GM12891 (cell line): ENCODE data around the gene ANKHD1.
A peak's percentile ranks its signal among the peaks of the same experiment; 100 is the strongest.

Experiments
- DNase-seq: peaks from one replicate; pipeline ENCODE4 v3.0.0; 2011; ENCODE audit warnings: low spot score; ENCODE audit not compliant: insufficient read length
- FAIRE-seq: peaks from 2 replicates; lab custom pipeline; 2011; peaks lifted over from hg19 to GRCh38; lab: Jason Lieb, UNC
- PAX5 ChIP-seq: IDR thresholded peaks from 2 replicates; pipeline ENCODE4 v1.6.1; 2011; ENCODE audit warnings: low read length, moderate library complexity, mild to moderate bottlenecking; ENCODE audit not compliant: insufficient read depth, severe bottlenecking
- POLR2A ChIP-seq: IDR thresholded peaks from 2 replicates; pipeline ENCODE4 v1.6.1; 2011; ENCODE audit warnings: low read depth, low read length, control low read depth
- POLR2AphosphoS5 ChIP-seq: IDR thresholded peaks from 2 replicates; pipeline ENCODE4 v1.6.1; 2011; ENCODE audit warnings: low read depth, low read length, control low read depth
- POU2F2 ChIP-seq: IDR thresholded peaks from 2 replicates; pipeline ENCODE4 v1.6.1; 2011; ENCODE audit warnings: low read depth, mild to moderate bottlenecking, control low read depth, low read length, moderate library complexity
- SPI1 ChIP-seq: IDR thresholded peaks from 2 replicates; pipeline ENCODE4 v1.6.1; 2011; ENCODE audit warnings: low read depth, low read length, control low read depth
- TAF1 ChIP-seq: IDR thresholded peaks from 2 replicates; pipeline ENCODE4 v1.6.1; 2011; ENCODE audit warnings: low read depth, low read length, control low read depth

Gene ANKHD1

GRCh38 chr5:140548791-140549190 is 147.2 kb downstream of the ANKHD1 start:
- DNase-seq (no peak), FAIRE-seq (no peak)
- TF ChIP-seq POLR2A (no peak), POU2F2 (no peak), SPI1 (no peak), TAF1 (no peak), POLR2AphosphoS5 (no peak), PAX5 (no peak)

DNA sequence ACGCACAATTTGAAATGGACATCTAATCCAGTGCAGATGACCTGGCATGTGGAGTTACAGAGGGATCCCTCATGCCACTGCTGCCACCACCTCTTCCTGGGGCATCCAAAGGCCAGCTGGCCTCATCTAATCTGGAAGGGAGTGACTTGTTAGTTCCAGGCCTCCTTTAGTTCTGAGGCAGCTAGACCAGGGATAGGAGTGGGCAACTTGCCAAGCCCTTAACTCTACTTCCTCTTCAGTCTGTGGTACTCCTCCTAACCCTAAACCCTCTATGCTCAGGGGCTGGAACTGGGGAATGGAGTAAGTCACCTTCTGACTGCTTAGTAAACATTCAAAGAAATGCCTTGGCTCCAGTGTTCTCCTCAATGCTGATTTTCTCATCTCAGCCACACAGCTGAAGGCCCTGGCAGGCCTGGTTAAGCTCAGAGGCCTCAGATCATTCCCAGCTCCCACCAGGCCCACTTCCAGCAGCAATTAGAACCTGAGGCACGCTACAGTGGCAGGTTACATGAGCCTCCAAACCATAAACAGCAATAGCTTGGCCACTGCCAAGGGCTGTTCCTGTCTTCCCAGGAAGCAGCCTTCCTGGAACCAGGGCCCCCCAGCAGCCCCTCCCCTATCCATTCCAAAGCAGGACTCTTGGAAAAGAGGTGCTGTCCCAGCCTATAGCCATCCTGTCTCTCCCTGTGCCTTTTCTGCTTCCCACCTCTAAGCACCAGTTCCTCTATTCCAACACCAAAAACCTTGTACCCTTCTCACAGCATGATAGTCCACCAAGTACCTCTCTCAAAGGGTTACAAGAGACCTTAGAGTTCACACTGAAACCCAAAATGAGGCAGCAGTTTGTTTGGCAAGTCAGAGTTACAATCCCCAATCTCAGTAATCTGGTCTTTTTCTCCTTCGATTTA is 147.9 kb downstream of the ANKHD1 start:
- TF ChIP-seq SPI1 (no peak), TAF1 (no peak), POLR2AphosphoS5 (peak; percentile 49), POLR2A (peak; percentile 47), POU2F2 (no peak; the same call in 1 of the 2 replicates), PAX5 (no peak)
- FAIRE-seq (no peak), DNase-seq (no peak)

- TF ChIP-seq SPI1 (no peak), TAF1 (no peak), POLR2AphosphoS5 (no peak; the same call in 1 of the 2 replicates), PAX5 (no peak), POLR2A (no peak), POU2F2 (no peak)
- FAIRE-seq (no peak), DNase-seq (no peak)
These were observed 148.8 kb downstream of the ANKHD1 start for GRCh38 chr5:140550147-140551079.

DNA sequence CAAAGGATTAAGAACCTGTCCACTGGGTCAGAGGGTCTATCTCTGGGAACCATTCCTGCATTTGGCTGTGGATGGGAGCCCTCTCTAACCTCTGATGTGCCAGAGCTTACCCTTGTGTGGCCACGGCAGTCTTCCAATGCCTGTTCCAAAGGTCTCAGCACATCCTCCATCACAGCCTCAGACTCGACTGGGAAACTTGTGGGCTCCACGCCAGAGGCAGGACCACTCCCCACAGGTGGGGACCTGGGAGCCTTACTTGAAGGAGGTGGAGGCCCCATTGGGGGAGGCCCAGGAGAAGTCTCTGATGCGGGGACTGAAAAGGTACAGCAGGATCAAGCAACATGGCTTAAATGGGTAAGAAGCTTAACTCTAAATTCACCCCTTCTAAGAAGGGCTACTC is 150.2 kb downstream of the ANKHD1 start:
- FAIRE-seq (no peak), DNase-seq (no peak)
- TF ChIP-seq TAF1 (no peak), PAX5 (no peak), POU2F2 (no peak), POLR2A (no peak), SPI1 (no peak), POLR2AphosphoS5 (no peak; the same call in 1 of the 2 replicates)

DNA sequence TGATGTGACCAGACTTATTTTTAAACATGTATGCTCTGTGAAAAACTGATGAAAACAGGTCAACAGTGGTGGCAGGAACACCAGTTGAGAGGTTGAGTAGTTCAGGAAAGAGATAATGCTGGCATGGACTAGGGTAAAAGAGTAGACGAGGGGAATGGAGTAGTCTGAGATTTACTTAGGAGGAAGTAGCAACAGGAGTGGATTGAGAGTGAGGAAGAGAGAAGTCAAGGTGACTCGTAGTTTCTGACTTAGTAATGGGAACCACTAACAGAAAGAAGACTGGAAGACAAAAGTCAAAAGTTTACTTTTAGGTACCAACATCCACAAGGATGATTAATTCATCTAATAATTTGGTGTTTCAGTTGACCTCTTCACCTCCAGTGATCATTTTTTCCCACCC is 152.0 kb downstream of the ANKHD1 start:
- DNase-seq (no peak), FAIRE-seq (no peak)
- no peak for TF ChIP-seq POLR2A
- TF ChIP-seq TAF1, result no peak
- TF ChIP-seq SPI1, result peak; percentile 45
- TF ChIP-seq POLR2AphosphoS5, result peak; percentile 30; the same call in 1 of the 2 replicates
- TF ChIP-seq POU2F2, result no peak

GRCh38 chr5:140554454-140554853 is 152.8 kb downstream of the ANKHD1 start:
- TF ChIP-seq POLR2A (0 out of 2 replicates have a peak, but pooled peaks have one; percentile 15), SPI1 (no peak)
- DNase-seq, result no peak
- no peak for FAIRE-seq

GRCh38 chr5:140555747-140556312 is 154.2 kb downstream of the ANKHD1 start:
- DNase-seq (no peak), FAIRE-seq (peak; percentile 66)
- no peak for TF ChIP-seq PAX5
- no peak for TF ChIP-seq TAF1
- no peak for TF ChIP-seq POU2F2
- TF ChIP-seq POLR2AphosphoS5, result peak; percentile 49; the same call in 1 of the 2 replicates
- TF ChIP-seq POLR2A, result peak; percentile 5; the same call in 1 of the 2 replicates
- peak; percentile 55 for TF ChIP-seq SPI1

DNA sequence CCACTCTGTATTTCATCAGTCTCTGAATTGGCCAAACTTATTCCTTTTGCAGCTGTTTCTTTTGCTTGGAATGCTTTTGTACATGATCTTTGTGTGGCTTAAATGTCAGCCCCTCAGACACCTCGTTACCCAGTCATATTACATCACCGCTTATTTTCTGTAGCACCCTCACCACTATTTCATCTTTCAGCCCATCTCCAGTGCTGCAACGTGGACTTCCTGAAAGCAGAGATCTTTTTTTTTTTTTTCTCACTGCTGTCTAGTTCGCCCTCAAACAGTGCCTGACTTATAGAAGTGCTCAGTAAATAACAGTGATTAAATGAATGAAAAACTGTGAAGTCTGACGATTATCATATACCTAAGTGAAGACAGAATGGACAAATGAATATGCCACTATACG is 154.8 kb downstream of the ANKHD1 start:
- FAIRE-seq, result peak; percentile 16
- TF ChIP-seq POU2F2 (no peak), POLR2A (no peak), POLR2AphosphoS5 (no peak; the same call in 1 of the 2 replicates)
- no peak for DNase-seq

DNA sequence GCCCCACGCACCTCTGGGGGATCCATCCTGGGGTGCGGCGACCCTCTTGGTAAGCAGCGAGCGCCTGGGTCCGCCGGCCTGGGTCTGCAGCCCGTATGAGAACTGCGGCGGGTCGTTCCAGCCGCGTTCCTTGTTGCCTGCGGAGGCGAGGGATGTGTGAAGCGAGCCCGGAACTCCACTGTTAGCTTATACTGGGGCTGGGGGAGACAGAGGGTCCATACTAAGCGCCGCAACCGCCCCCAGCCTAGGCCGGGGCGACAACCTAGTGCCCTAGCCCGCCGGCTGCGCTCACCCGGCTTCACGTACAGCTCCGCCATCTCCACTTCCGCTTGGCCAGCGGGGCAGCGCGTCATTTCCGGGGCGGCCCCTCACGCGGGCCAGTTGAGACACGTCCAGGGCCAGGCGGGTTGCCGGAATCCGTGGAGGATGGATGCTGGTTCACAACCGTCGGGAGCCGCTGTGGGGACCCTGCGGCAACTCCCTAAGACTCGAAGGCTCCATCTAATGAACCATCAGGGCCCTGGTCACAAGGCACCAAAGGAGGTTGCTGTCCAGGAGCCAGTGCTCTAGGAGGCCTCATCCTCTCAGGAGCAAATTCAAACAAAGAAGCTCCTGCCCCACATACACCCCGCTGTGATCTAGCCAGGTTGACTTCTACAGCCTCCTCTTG is 155.6 kb downstream of the ANKHD1 start, which contains the start of gene SRA1:
Gene SRA1 (minus strand): TSS at position 338 of the 670 bp plus-strand sequence. CDS start 21 bp downstream, at position 317.
- peak; percentile 97 for FAIRE-seq
- TF ChIP-seq POLR2AphosphoS5 (peak; percentile 98), POLR2A (peak; percentile 97), PAX5 (peak; percentile 2), POU2F2 (peak; percentile 74), SPI1 (peak; percentile 75), TAF1 (peak; percentile 90; the same call in 1 of the 2 replicates)
- DNase-seq, result peak; percentile 91
